ENCODE measurements around the gene BTAF1. TPM values are rescaled to one million over a fixed set of nuclear protein-coding genes. Genes with fewer than 3 reads are reported as not detected.

Gene BTAF1
- total RNA-seq, 4 donors from 2014 or later: 42.6 to 61.3 (median 46.6) TPM

- Histone ChIP-seq H3K4me1 (peaks cover 0 to 6% of the 10 kb centered on the region in 2 donors), H3K36me3 (no peaks in the 10 kb centered on the region), H3K9me3 (no peaks in the 10 kb centered on the region), H3K27me3 (no peaks in the 10 kb centered on the region), H3K4me3 (replicated peaks in 1 of 3) (peak overlapping the region; percentile 43 to 84 (median 56)), H3K27ac (peak overlapping the region; percentile 22 to 77 (median 72))
- DNase-seq: peak; percentile 78 to 83
- 0 to 3% methylated on average over 4 to 8 of the region's 93 CpGs for WGBS, 2 donors
- intact Hi-C loops (cut with DNase I): no loop called here
- TF ChIP-seq, protein P1, sequence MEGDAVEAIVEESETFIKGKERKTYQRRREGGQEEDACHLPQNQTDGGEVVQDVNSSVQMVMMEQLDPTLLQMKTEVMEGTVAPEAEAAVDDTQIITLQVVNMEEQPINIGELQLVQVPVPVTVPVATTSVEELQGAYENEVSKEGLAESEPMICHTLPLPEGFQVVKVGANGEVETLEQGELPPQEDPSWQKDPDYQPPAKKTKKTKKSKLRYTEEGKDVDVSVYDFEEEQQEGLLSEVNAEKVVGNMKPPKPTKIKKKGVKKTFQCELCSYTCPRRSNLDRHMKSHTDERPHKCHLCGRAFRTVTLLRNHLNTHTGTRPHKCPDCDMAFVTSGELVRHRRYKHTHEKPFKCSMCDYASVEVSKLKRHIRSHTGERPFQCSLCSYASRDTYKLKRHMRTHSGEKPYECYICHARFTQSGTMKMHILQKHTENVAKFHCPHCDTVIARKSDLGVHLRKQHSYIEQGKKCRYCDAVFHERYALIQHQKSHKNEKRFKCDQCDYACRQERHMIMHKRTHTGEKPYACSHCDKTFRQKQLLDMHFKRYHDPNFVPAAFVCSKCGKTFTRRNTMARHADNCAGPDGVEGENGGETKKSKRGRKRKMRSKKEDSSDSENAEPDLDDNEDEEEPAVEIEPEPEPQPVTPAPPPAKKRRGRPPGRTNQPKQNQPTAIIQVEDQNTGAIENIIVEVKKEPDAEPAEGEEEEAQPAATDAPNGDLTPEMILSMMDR (IDR thresholded peaks at IDR 0.05): peak in 4 of 6 experiments; percentile 16 to 51 (median 29)
- peak in 1 of 2 donors; percentile 51 for TF ChIP-seq POLR2A (IDR thresholded peaks at IDR 0.05)
Observed at GRCh38 chr10:91908337-91909116, 15.0 kb upstream of the BTAF1 start.

- Histone ChIP-seq H3K4me3 (replicated peaks in 1 of 3) (peak within 1 kb of the TSS; percentile 43 to 84 (median 56)), H3K36me3 (no peaks in the 10 kb centered on the region), H3K4me1 (peaks cover 0 to 6% of the 10 kb centered on the region in 2 donors), H3K9me3 (no peaks in the 10 kb centered on the region), H3K27ac (peak within 1 kb of the TSS; percentile 22 to 77 (median 72)), H3K27me3 (no peaks in the 10 kb centered on the region)
- TF ChIP-seq POLR2A (IDR thresholded peaks at IDR 0.05): no peak
- TF ChIP-seq, protein P1 (IDR thresholded peaks at IDR 0.05): peak in 1 of 6 experiments; percentile 3
- peak; percentile 25 to 30 for DNase-seq
- WGBS, 2 donors: 1% methylated on average over 19 of the region's 19 CpGs
- intact Hi-C loops (cut with DNase I): no loop called here
Observed at GRCh38 chr10:91909117-91909677, 14.4 kb upstream of the BTAF1 start, which contains the start of gene FGFBP3. TSS of gene FGFBP3 (minus strand) at chr10:91909486. CDS start at chr10:91908969, 517 bp downstream.

- peaks cover 0 to 6% of the 10 kb centered on the region in 2 donors for H3K4me1 ChIP-seq
- 84 to 86% methylated on average over 4 of the region's 4 CpGs for WGBS, 2 donors
- no peak for TF ChIP-seq POLR2A (IDR thresholded peaks at IDR 0.05)
- TF ChIP-seq, protein P1 (IDR thresholded peaks at IDR 0.05): no peak
- no peak overlapping the region for H3K27ac ChIP-seq
- no peak for DNase-seq
- no peak overlapping the region for H3K4me3 ChIP-seq (replicated peaks in 1 of 3)
- intact Hi-C loops (cut with DNase I): loop anchor here (5.0 kb wide), 1 partner anchor 153 kb away; no protein-coding TSS in a partner anchor
- no peaks in the 10 kb centered on the region for H3K9me3 ChIP-seq
- no peaks in the 10 kb centered on the region for H3K36me3 ChIP-seq
- H3K27me3 ChIP-seq: no peaks in the 10 kb centered on the region
Observed at GRCh38 chr10:91910467-91910866, 13.1 kb upstream of the BTAF1 start.

- Histone ChIP-seq H3K27ac (no peak overlapping the region), H3K36me3 (no peaks in the 10 kb centered on the region), H3K4me1 (peaks cover 6% of the 10 kb centered on the region in 2 donors), H3K9me3 (no peaks in the 10 kb centered on the region), H3K4me3 (replicated peaks in 1 of 3) (no peak overlapping the region), H3K27me3 (no peaks in the 10 kb centered on the region)
- no peak for DNase-seq
- 95 to 96% methylated on average over 1 of the region's 1 CpG for WGBS, 2 donors
- intact Hi-C loops (cut with DNase I): no loop called here
- TF ChIP-seq POLR2A (IDR thresholded peaks at IDR 0.05): no peak
- TF ChIP-seq, protein P1 (IDR thresholded peaks at IDR 0.05): no peak
Observed at GRCh38 chr10:91919651-91920050, 3.9 kb upstream of the BTAF1 start.

Data from thyroid gland (tissue), 4 donors.